Measurements from ENCODE around the gene PRKG1.
"Not testable (repeated sequence)": the region's sequence is repeated elsewhere in the genome, so short reads cannot be mapped to it uniquely, and the experiment has no call there.

- TF ChIP-seq, protein P1, sequence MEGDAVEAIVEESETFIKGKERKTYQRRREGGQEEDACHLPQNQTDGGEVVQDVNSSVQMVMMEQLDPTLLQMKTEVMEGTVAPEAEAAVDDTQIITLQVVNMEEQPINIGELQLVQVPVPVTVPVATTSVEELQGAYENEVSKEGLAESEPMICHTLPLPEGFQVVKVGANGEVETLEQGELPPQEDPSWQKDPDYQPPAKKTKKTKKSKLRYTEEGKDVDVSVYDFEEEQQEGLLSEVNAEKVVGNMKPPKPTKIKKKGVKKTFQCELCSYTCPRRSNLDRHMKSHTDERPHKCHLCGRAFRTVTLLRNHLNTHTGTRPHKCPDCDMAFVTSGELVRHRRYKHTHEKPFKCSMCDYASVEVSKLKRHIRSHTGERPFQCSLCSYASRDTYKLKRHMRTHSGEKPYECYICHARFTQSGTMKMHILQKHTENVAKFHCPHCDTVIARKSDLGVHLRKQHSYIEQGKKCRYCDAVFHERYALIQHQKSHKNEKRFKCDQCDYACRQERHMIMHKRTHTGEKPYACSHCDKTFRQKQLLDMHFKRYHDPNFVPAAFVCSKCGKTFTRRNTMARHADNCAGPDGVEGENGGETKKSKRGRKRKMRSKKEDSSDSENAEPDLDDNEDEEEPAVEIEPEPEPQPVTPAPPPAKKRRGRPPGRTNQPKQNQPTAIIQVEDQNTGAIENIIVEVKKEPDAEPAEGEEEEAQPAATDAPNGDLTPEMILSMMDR (IDR thresholded peaks at IDR 0.05) = not testable (repeated sequence)
- TF ChIP-seq ZFX (IDR thresholded peaks at IDR 0.05; ENCODE audit: borderline replicate concordance) = not testable (repeated sequence)
These were observed 964.9 kb downstream of the PRKG1 start for GRCh38 chr10:52039002-52039793.
